ENCODE results near the gene NFE2L2. TPM values are rescaled to one million over a fixed set of nuclear protein-coding genes. Genes with fewer than 3 reads are reported as not detected.

NFE2L2 gene
- total RNA-seq, 3 donors from 2014 or later (not counting 1 experiment from before 2014, with no cell fraction given), result 76.0 to 99.8 (median 84.6) TPM

DNA sequence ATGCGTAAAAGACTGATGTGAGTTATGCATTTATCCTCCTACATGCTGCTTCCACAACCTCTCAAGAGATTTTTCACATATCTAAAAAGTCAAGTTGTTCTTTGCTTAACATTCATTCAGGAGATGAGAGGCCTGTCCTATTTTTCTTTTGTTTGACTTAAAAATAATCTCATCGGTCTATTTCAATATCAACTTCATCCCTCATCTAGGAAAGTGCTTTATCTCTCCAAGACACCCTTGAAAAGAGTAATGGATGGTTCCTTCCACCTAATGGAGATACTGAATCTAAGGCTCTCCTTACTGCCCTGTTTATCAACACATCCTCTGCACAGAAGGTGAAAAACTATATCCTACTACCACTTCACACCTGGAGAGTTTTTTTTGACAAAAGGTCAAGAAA lies 2.4 kb downstream of the NFE2L2 start:
- Histone ChIP-seq H3K27me3 (ENCODE audit: control insufficient read depth, insufficient read depth, low read length) (no peaks in the 10 kb centered on the region), H3K36me3 (ENCODE audit: control insufficient read depth, insufficient read depth, low read length) (peaks cover 6% of the 10 kb centered on the region), H3K27ac (ENCODE audit: low read length) (peak overlapping the region; percentile 100), H3K9me3 (ENCODE audit: control insufficient read depth, insufficient read depth, low read length) (no peaks in the 10 kb centered on the region), H3K4me3 (ENCODE audit: low read length) (peak overlapping the region; percentile 97), H3K4me1 (ENCODE audit: control insufficient read depth, insufficient read depth, low read length) (peaks cover 26% of the 10 kb centered on the region)
- peak overlapping the region; percentile 97 to 99 for H3K27ac Mint-ChIP-seq
- no peak for ATAC-seq
- H3K4me3 Mint-ChIP-seq, result peak overlapping the region; percentile 97
- H3K4me1 Mint-ChIP-seq, result peaks cover 56 to 74% of the 10 kb centered on the region in 2 donors
- intact Hi-C loops (cut with micrococcal nuclease), result loop anchor here (2.0 to 10.0 kb wide), 4 partner anchors 21 to 353 kb away; a partner anchor contains a TSS
- no peaks in the 10 kb centered on the region for H3K9me3 Mint-ChIP-seq
- no peaks in the 10 kb centered on the region for H3K27me3 Mint-ChIP-seq (ENCODE audit: low read depth in 2 of 2)
- 44% methylated on average over 1 of the region's 2 CpGs for WGBS (ENCODE audit: insufficient coverage)
- no peak for DNase-seq
- no peaks in the 10 kb centered on the region for H3K36me3 Mint-ChIP-seq
- TF ChIP-seq, protein P1, sequence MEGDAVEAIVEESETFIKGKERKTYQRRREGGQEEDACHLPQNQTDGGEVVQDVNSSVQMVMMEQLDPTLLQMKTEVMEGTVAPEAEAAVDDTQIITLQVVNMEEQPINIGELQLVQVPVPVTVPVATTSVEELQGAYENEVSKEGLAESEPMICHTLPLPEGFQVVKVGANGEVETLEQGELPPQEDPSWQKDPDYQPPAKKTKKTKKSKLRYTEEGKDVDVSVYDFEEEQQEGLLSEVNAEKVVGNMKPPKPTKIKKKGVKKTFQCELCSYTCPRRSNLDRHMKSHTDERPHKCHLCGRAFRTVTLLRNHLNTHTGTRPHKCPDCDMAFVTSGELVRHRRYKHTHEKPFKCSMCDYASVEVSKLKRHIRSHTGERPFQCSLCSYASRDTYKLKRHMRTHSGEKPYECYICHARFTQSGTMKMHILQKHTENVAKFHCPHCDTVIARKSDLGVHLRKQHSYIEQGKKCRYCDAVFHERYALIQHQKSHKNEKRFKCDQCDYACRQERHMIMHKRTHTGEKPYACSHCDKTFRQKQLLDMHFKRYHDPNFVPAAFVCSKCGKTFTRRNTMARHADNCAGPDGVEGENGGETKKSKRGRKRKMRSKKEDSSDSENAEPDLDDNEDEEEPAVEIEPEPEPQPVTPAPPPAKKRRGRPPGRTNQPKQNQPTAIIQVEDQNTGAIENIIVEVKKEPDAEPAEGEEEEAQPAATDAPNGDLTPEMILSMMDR (IDR thresholded peaks at IDR 0.05), result no peak

DNA sequence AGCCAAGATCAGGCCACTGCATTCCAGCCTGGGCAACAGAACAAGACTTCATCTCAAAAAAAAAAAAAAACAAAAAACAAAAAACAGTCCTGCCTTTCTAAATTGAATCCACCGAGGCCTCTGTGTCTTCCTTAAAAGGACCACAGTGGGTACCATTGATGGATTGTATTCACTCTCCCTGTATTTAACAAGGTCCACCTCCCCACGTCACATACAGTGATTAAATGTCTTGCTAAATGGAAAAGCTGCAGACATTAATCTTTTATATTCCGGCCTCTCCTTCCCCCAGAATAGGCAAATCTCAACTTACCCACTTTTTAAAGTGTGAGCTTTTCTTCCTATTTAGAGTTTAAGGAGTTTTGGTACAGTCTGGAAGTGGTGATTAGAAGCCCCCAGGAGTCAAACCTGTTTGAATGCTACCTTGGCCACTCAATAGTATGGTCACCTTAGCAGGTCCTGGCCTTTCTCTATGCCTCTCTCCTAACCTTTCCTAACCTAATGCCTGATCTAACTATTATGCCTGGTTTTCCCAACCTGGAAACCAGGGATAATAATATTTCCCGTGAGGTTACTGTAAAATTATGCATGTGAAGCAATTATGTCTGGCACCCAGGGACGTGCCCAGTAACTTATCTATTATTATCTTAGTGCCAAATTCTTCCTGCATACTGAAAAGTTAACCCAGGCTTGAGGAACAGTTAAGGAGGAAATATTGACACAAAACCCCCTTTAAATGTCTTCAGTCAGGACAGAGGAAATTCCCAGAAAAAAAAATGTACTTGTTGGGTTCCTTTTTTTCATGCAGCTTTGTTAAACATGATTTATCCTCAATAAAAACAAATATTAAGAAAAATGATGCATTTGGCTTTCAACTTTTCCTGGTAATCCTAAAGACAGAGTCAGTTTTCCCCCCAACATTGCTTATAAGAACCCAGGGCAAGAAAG lies 3.1 kb downstream of the NFE2L2 start:
- Mint-ChIP-seq H3K4me1 (peaks cover 63 to 75% of the 10 kb centered on the region in 2 donors), H3K27ac (peak overlapping the region; percentile 97 to 99), H3K27me3 (ENCODE audit: low read depth in 2 of 2) (no peaks in the 10 kb centered on the region), H3K9me3 (no peaks in the 10 kb centered on the region), H3K4me3 (peak overlapping the region; percentile 97), H3K36me3 (no peaks in the 10 kb centered on the region)
- ATAC-seq, result no peak
- intact Hi-C loops (cut with micrococcal nuclease), result loop anchor here (2.0 to 10.0 kb wide), 4 partner anchors 21 to 353 kb away; a partner anchor contains a TSS
- Histone ChIP-seq H3K4me1 (ENCODE audit: control insufficient read depth, insufficient read depth, low read length) (peaks cover 32% of the 10 kb centered on the region), H3K27ac (ENCODE audit: low read length) (peak overlapping the region; percentile 100), H3K4me3 (ENCODE audit: low read length) (no peak overlapping the region), H3K27me3 (ENCODE audit: control insufficient read depth, insufficient read depth, low read length) (no peaks in the 10 kb centered on the region), H3K9me3 (ENCODE audit: control insufficient read depth, insufficient read depth, low read length) (no peaks in the 10 kb centered on the region), H3K36me3 (ENCODE audit: control insufficient read depth, insufficient read depth, low read length) (peaks cover 6% of the 10 kb centered on the region)
- TF ChIP-seq, protein P1 (IDR thresholded peaks at IDR 0.05), result no peak
- 54% methylated on average over 4 of the region's 5 CpGs for WGBS (ENCODE audit: insufficient coverage)
- no peak for DNase-seq

DNA sequence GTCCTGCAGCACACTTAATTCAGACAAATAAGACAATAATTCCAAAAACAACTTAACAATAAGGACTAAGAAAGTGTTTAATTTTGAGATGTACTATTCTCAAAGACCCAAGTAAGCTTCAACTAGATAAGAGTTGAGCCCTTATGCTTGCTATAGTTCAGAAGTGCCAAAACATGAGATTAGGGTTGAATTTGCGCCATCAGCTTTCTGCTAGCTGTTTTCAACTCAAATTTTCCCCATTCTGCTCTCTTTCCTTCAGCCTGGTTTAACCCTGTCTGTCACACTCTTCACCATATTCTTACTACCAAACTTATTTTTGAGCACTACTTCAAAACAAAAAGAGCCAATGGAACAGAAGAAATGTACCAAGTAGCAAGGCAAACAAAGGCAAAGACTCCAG lies 4.1 kb downstream of the NFE2L2 start:
- Mint-ChIP-seq H3K9me3 (no peaks in the 10 kb centered on the region), H3K4me3 (peak overlapping the region; percentile 54), H3K27ac (peak overlapping the region; percentile 97 to 99), H3K36me3 (no peaks in the 10 kb centered on the region), H3K4me1 (peaks cover 61 to 73% of the 10 kb centered on the region in 2 donors), H3K27me3 (ENCODE audit: low read depth in 2 of 2) (no peaks in the 10 kb centered on the region)
- 90% methylated on average over 1 of the region's 1 CpG for WGBS (ENCODE audit: insufficient coverage)
- Histone ChIP-seq H3K36me3 (ENCODE audit: control insufficient read depth, insufficient read depth, low read length) (peaks cover 6% of the 10 kb centered on the region), H3K27ac (ENCODE audit: low read length) (no peak overlapping the region), H3K27me3 (ENCODE audit: control insufficient read depth, insufficient read depth, low read length) (no peaks in the 10 kb centered on the region), H3K4me3 (ENCODE audit: low read length) (no peak overlapping the region), H3K4me1 (ENCODE audit: control insufficient read depth, insufficient read depth, low read length) (peaks cover 34% of the 10 kb centered on the region), H3K9me3 (ENCODE audit: control insufficient read depth, insufficient read depth, low read length) (no peaks in the 10 kb centered on the region)
- intact Hi-C loops (cut with micrococcal nuclease), result loop anchor here (5.0 to 10.0 kb wide), 3 partner anchors 37 to 354 kb away; a partner anchor contains a TSS
- TF ChIP-seq, protein P1 (IDR thresholded peaks at IDR 0.05), result no peak
- no peak for DNase-seq
- no peak for ATAC-seq
